Placental pericyte (primary cell): Measurements from ENCODE around the gene SPINT2. TPM values are rescaled to one million over a fixed set of nuclear protein-coding genes. Genes with fewer than 3 reads are reported as not detected.

ENCODE experiments used
- small RNA-seq: library from RNA; depleted of rRNA; stranded (forward); fragments of <200 nt; gene quantifications from one replicate; pipeline ENCODE3, GENCODE V24; 2012; ENCODE audit warnings: low replicate concordance
- total RNA-seq: library from RNA; depleted of rRNA; stranded (reverse); fragments of >200 nt; gene quantifications from 2 replicates; pipeline ENCODE4 v1.2.3, GENCODE V29; 2012

SPINT2 gene, protein sequence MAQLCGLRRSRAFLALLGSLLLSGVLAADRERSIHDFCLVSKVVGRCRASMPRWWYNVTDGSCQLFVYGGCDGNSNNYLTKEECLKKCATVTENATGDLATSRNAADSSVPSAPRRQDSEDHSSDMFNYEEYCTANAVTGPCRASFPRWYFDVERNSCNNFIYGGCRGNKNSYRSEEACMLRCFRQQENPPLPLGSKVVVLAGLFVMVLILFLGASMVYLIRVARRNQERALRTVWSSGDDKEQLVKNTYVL
- 4.9 and 9.8 TPM in 2 replicates for total RNA-seq

GRCh38 chr19:38264486-38265212, at the start of gene SPINT2:
TSS of gene SPINT2 (plus strand) at chr19:38264573. CDS start at chr19:38264893, 320 bp downstream.

DNA sequence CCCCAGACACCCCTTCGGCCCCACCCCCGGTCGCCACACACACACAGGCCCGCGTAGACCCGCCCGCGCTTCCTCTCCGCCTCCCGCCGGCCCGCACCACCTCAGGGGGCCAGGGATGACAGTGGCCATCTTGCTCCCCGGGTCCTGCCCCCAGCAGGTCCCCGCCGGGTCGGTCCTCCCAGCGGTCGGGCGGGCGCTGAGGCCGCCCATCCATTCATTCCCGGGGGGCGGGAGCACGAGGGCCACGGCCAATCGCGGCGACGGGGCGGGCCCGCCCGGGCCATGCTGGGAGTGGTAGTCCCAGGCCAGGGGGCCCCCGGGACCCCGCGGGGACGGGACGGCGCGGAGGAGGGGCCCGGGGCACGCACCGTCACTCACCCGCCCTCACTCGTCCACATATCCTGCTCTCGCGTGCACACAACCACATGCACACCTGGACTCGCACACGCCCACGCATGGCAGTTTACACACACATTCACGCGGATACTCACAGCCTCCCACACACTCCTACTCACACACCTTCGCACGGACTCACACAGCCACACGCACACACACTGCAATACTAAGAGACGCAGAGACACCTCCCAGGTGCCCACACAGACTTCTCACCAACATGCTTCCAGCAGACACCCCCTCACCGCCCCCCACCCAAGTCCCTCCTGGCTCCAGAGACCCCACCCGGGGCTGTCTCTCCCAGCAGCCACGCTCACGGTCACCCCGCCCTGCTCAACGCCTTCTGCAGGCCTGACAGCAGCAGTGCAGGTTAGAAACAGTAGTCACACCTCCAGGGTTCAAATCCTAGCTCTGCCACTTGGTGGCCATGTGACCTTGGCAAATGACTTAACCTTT, 40.1 kb upstream of the SPINT2 start, which contains the start of gene DPF1:
Gene DPF1, minus strand, starts transcription at position 209 of the 849 bp plus-strand sequence. Its CDS starts 80 bp downstream, at position 129.

DNA sequence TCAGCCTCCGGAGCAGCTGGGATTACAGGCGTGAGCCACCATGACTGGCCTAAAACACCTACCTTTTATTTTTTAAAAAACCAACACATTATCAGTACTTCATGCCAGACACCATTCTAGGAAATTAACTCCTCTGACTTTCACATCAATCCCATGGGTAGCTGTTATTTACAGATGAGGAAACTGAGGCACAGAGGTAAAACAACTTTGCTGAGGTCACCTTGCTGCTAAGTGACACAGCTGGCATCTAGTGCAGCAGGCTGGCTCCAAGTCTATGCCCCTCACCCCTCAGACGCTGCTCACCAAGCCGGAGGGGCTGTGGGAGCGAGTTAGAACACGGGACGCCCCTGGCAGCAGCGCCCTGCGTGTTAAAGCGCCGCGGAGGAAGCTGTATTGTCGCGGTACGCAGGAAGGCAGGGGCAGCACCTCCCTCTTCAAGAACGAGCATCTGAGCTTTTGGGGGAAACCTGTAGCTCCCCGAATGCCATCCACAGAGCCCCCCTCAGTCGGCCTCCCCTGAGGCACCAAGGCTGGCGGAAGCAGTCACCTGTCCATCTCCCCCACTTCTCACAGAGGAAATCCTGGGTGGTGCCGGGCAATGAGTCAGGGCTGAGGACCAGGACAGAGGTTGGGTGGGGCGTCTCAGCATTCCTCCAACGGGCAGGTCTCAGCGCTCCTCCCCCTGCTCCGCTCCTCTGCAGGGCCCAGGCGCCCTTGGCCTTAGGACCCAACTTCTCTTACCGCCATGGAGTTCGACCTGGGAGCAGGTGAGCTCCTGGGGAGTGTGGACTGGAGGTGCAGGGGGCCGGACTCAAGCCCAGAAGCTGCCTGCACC, 39.4 kb downstream of the SPINT2 start, which contains the start of gene C19orf33:
Gene C19orf33, plus strand, starts transcription at position 735 of the 835 bp plus-strand sequence. Its CDS starts 11 bp downstream, at position 746.

GRCh38 chr19:38315657-38316476, 51.5 kb downstream of the SPINT2 start, which contains the start of gene YIF1B:
TSS of gene YIF1B (minus strand) at chr19:38315947. CDS start at chr19:38315917, 30 bp downstream.

GRCh38 chr19:38319421-38320258, 55.3 kb downstream of the SPINT2 start, which contains the start of gene KCNK6:
TSS of gene KCNK6 (plus strand) at chr19:38319845. CDS start at chr19:38319951, 106 bp downstream.

Small RNA genes lying within 50 kb of the gene (small RNA-seq; reads per million reads assigned to genes)
- gene RF00019, result not detected

Other genes with a start within 250 kb of the SPINT2 start
- 0.88 and 5.9 TPM in 2 replicates for gene DPF1, start 40.4 kb upstream of the SPINT2 start, total RNA-seq
- gene PPP1R14A, start 8.2 kb upstream of the SPINT2 start, total RNA-seq, result 0.44 and 1.6 TPM in 2 replicates
- gene C19orf33, start 39.7 kb downstream of the SPINT2 start, total RNA-seq, result not detected in 2 replicates
- 73.3 and 84.5 TPM in 2 replicates for gene YIF1B, start 51.4 kb downstream of the SPINT2 start, total RNA-seq
- 10.5 and 13.1 TPM in 2 replicates for gene KCNK6, start 55.3 kb downstream of the SPINT2 start, total RNA-seq
- 1.1 TPM in 1 of 2 replicates, not detected in the other for gene CATSPERG, start 71.3 kb downstream of the SPINT2 start, total RNA-seq
- 326 and 416 TPM in 2 replicates for gene PSMD8, start 110.0 kb downstream of the SPINT2 start, total RNA-seq
- 0.44 and 0.57 TPM in 2 replicates for gene GGN, start 123.5 kb downstream of the SPINT2 start, total RNA-seq
- 3.7 and 10.2 TPM in 2 replicates for gene SPRED3, start 124.1 kb downstream of the SPINT2 start, total RNA-seq
- 9.7 and 11.2 TPM in 2 replicates for gene FAM98C, start 138.5 kb downstream of the SPINT2 start, total RNA-seq
- not detected in 2 replicates for gene RASGRP4, start 161.6 kb downstream of the SPINT2 start, total RNA-seq
- under 0.01 TPM in 2 replicates for gene RYR1, start 169.1 kb downstream of the SPINT2 start, total RNA-seq